ENCODE results near the gene GTPBP6. TPM values are rescaled to one million over a fixed set of nuclear protein-coding genes. Genes with fewer than 3 reads are reported as not detected.

Gene GTPBP6
- total RNA-seq, 1 experiment from 2014 or later: 37.4 TPM

DNA sequence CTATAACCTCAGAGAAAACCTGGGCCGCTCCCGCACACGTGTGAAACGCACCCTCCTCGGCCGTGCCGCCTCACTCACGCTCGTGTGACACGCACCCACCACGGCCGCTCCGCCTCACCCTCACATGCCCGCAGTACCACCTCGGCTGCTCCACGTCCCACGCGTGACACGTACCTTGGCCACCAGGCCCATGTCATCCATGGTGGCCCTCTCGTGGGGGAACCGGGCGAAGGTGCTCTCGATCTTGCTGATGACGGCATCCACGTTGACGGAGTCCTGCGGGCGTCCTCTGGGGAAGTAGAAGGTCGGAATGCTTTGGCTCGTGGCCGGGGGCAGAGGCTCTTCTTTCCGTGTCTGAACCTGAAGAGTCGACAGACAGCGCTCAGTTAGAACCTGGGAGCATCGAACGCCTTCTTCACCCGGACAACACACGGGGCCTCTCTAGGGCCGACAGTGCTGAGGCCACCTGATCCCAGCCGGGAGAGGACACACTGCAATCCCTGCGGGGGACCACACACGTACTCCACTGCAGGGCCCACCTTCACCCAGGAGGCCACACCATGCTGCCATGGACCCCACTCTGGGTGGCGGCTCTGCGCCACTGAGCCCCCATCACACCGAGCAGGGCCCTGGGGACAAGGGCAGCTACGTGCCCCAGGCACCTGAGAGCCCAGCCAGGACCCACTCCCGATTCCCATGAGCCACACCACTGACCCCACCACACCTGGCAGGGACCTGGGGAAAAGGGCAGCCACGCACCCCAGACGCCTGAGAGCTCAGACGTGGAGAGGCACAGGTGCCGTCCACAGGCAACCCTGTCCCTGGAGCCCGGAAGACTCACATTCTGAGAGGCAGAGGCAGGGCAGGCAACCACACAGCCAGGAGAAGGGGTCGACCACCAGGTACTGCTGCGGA is 42.9 kb upstream of the GTPBP6 start:
- intact Hi-C loops (cut with micrococcal nuclease; ENCODE audit: unreplicated experiment) (no loop called here), in situ Hi-C loops (cut with HindIII; ENCODE audit: low pct_unique_long_range_greater_than_20kb, low sequenced_read_pairs) (no loop called here)
- no peaks in the 10 kb centered on the region for H3K36me3 ChIP-seq (ENCODE audit: control insufficient read depth, insufficient read depth, low read length)
- TF ChIP-seq TCF7L2 (IDR thresholded peaks at IDR 0.05; ENCODE audit: low read depth, low read length) (no peak), SIN3A (IDR thresholded peaks at IDR 0.05; ENCODE audit: borderline replicate concordance, insufficient read depth, low read depth, low read length) (no peak), POLR2AphosphoS5 (IDR thresholded peaks at IDR 0.05; ENCODE audit: low read depth, low read length) (no peak)
- TF ChIP-seq, protein P1, sequence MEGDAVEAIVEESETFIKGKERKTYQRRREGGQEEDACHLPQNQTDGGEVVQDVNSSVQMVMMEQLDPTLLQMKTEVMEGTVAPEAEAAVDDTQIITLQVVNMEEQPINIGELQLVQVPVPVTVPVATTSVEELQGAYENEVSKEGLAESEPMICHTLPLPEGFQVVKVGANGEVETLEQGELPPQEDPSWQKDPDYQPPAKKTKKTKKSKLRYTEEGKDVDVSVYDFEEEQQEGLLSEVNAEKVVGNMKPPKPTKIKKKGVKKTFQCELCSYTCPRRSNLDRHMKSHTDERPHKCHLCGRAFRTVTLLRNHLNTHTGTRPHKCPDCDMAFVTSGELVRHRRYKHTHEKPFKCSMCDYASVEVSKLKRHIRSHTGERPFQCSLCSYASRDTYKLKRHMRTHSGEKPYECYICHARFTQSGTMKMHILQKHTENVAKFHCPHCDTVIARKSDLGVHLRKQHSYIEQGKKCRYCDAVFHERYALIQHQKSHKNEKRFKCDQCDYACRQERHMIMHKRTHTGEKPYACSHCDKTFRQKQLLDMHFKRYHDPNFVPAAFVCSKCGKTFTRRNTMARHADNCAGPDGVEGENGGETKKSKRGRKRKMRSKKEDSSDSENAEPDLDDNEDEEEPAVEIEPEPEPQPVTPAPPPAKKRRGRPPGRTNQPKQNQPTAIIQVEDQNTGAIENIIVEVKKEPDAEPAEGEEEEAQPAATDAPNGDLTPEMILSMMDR (IDR thresholded peaks at IDR 0.05): no peak
- TF ChIP-seq, protein P2, sequence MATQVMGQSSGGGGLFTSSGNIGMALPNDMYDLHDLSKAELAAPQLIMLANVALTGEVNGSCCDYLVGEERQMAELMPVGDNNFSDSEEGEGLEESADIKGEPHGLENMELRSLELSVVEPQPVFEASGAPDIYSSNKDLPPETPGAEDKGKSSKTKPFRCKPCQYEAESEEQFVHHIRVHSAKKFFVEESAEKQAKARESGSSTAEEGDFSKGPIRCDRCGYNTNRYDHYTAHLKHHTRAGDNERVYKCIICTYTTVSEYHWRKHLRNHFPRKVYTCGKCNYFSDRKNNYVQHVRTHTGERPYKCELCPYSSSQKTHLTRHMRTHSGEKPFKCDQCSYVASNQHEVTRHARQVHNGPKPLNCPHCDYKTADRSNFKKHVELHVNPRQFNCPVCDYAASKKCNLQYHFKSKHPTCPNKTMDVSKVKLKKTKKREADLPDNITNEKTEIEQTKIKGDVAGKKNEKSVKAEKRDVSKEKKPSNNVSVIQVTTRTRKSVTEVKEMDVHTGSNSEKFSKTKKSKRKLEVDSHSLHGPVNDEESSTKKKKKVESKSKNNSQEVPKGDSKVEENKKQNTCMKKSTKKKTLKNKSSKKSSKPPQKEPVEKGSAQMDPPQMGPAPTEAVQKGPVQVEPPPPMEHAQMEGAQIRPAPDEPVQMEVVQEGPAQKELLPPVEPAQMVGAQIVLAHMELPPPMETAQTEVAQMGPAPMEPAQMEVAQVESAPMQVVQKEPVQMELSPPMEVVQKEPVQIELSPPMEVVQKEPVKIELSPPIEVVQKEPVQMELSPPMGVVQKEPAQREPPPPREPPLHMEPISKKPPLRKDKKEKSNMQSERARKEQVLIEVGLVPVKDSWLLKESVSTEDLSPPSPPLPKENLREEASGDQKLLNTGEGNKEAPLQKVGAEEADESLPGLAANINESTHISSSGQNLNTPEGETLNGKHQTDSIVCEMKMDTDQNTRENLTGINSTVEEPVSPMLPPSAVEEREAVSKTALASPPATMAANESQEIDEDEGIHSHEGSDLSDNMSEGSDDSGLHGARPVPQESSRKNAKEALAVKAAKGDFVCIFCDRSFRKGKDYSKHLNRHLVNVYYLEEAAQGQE (IDR thresholded peaks at IDR 0.05; ENCODE audit: insufficient read depth in 1 of 2, low read depth in 2 of 2, low read length in 1 of 2): no peak
- H3K4me3 ChIP-seq (ENCODE audit: low read depth in 2 of 2, low read length in 2 of 2): no peak overlapping the region
- BruUV-seq (replicated peaks): no TSS peak
- no peaks in the 10 kb centered on the region for H3K27me3 ChIP-seq (ENCODE audit: control insufficient read depth, insufficient read depth, low read length)
- H3K9me3 ChIP-seq (ENCODE audit: control insufficient read depth, insufficient read depth, low read depth, low read length): no peaks in the 10 kb centered on the region
- ChIA-PET POLR2A (no interaction called here), CTCF (no interaction called here)
- no peaks in the 10 kb centered on the region for H3K4me1 ChIP-seq (ENCODE audit: control insufficient read depth, insufficient read depth, low read length)
- ATAC-seq (no peak), DNase-seq (ENCODE audit: low read depth, low spot score) (no peak)
- H3K27ac ChIP-seq (ENCODE audit: low read length): no peak overlapping the region

DNA sequence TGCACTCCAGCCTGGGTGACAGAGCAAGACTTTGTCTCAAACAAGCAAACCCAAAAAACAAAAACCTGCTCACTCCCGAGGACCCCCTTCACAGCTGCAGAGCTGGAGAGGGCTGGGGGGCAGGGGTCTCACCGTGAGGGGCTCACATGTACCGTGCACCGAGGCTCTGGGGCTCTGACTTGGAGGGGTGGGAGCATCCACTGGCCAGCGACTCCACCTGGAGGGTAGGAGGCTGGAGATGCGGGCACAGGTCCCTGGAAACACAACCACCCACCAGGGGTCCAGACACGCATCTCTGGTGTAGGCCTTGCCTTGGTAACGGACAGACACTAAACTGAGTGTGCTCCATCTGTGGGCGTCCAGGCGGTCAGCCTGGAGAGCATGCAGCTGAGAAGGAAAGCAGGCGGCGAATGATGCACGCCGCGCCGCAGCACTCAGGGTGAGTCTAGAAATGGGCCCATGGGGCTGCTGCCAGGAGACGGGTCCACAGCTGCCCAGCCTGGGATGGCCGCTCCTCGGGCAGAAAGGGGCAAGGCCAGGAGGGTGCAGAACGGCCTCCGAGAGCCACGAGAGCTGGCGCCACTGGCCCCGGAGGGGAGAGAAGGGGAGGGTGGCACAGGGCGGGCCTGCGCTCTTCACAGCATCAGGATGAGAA is 42.0 kb upstream of the GTPBP6 start:
- no peaks in the 10 kb centered on the region for H3K4me1 ChIP-seq (ENCODE audit: control insufficient read depth, insufficient read depth, low read length)
- POLR2A ChIA-PET: no interaction called here
- CTCF ChIA-PET: no interaction called here
- no peak overlapping the region for H3K4me3 ChIP-seq (ENCODE audit: low read depth in 2 of 2, low read length in 2 of 2)
- DNase-seq (ENCODE audit: low read depth, low spot score): no peak
- H3K9me3 ChIP-seq (ENCODE audit: control insufficient read depth, insufficient read depth, low read depth, low read length): no peaks in the 10 kb centered on the region
- ATAC-seq: no peak
- no peaks in the 10 kb centered on the region for H3K27me3 ChIP-seq (ENCODE audit: control insufficient read depth, insufficient read depth, low read length)
- TF ChIP-seq TCF7L2 (IDR thresholded peaks at IDR 0.05; ENCODE audit: low read depth, low read length) (no peak), SIN3A (IDR thresholded peaks at IDR 0.05; ENCODE audit: borderline replicate concordance, insufficient read depth, low read depth, low read length) (no peak), POLR2AphosphoS5 (IDR thresholded peaks at IDR 0.05; ENCODE audit: low read depth, low read length) (no peak)
- TF ChIP-seq, protein P2 (IDR thresholded peaks at IDR 0.05; ENCODE audit: insufficient read depth in 1 of 2, low read depth in 2 of 2, low read length in 1 of 2): no peak
- TF ChIP-seq, protein P1 (IDR thresholded peaks at IDR 0.05): no peak
- in situ Hi-C loops (cut with HindIII; ENCODE audit: low pct_unique_long_range_greater_than_20kb, low sequenced_read_pairs): no loop called here
- H3K36me3 ChIP-seq (ENCODE audit: control insufficient read depth, insufficient read depth, low read length): no peaks in the 10 kb centered on the region
- no TSS peak for BruUV-seq (replicated peaks)
- intact Hi-C loops (cut with micrococcal nuclease; ENCODE audit: unreplicated experiment): no loop called here
- no peak overlapping the region for H3K27ac ChIP-seq (ENCODE audit: low read length)

Data from Panc1 (cell line).